ENCODE data around the gene F12.

- TF ChIP-seq EZH2 (IDR thresholded peaks at IDR 0.05; ENCODE audit: insufficient read depth, poor library complexity, severe bottlenecking): no peak
- TF ChIP-seq EZH2phosphoT487 (IDR thresholded peaks at IDR 0.05; ENCODE audit: insufficient read depth, low read depth): no peak
Measured at GRCh38 chr5:177369645-177370440, 39.5 kb downstream of the F12 start.

Data from GM23248 (cell line).